ENCODE data around the gene NCOA3. TPM values are rescaled to one million over a fixed set of nuclear protein-coding genes. Genes with fewer than 3 reads are reported as not detected.

The NCOA3 gene
- total RNA-seq, 2 experiments from 2014 or later = 59.9 to 65.4 TPM

GRCh38 chr20:47603260-47603659 is 101.6 kb downstream of the NCOA3 start:
- CTCF ChIA-PET = no interaction called here
- Mint-ChIP-seq H3K4me3 (peak overlapping the region; percentile 34), H3K27ac (peak overlapping the region; percentile 63)

GRCh38 chr20:47605673-47606413 is 104.2 kb downstream of the NCOA3 start:
- Histone ChIP-seq H3K4me1 (ENCODE audit: insufficient read depth, low read length) (peaks cover 36% of the 10 kb centered on the region), H3K36me3 (ENCODE audit: insufficient read depth, low read length) (peaks cover 4% of the 10 kb centered on the region), H3K27ac (ENCODE audit: low read depth in 1 of 2, low read length in 2 of 2) (no peak overlapping the region), H3K9me3 (ENCODE audit: control insufficient read depth in 1 of 2, insufficient read depth in 1 of 2, low read length in 2 of 2) (no peaks in the 10 kb centered on the region), H3K4me3 (ENCODE audit: low read length) (no peak overlapping the region), H3K27me3 (ENCODE audit: control insufficient read depth in 1 of 2, insufficient read depth in 2 of 2, low read length in 2 of 2) (no peaks in the 10 kb centered on the region)
- H3K4me3 Mint-ChIP-seq = no peak overlapping the region
- POLR2A ChIA-PET = interaction anchor here (0.7 kb wide), 1 partner anchor 15 kb away, joined by 3 read pairs; no protein-coding TSS in a partner anchor
- no peaks in the 10 kb centered on the region for H3K9me3 Mint-ChIP-seq
- no peak for DNase-seq
- intact Hi-C loops (cut with DNase I, micrococcal nuclease) = loop anchor here in 1 of 2 experiments (5.0 kb wide), 1 partner anchor 104 kb away; the partner anchor contains the start of gene NCOA3
- peaks cover 80% of the 10 kb centered on the region for H3K4me1 Mint-ChIP-seq (ENCODE audit: low read depth)
- no peak for TF ChIP-seq CTCF (IDR thresholded peaks at IDR 0.05)
- peak overlapping the region; percentile 45 for H3K27ac Mint-ChIP-seq
- CTCF ChIA-PET = no interaction called here
- peaks cover 11% of the 10 kb centered on the region for H3K36me3 Mint-ChIP-seq (ENCODE audit: low read depth)
- no peaks in the 10 kb centered on the region for H3K27me3 Mint-ChIP-seq
- no peak for ATAC-seq (ENCODE audit: poor library complexity)

More at GRCh38 chr20:47603260-47603659, 101.6 kb downstream of the NCOA3 start:
- Histone ChIP-seq H3K27ac (ENCODE audit: low read depth in 1 of 2, low read length in 2 of 2) (no peak overlapping the region), H3K9me3 (ENCODE audit: control insufficient read depth in 1 of 2, insufficient read depth in 1 of 2, low read length in 2 of 2) (no peaks in the 10 kb centered on the region), H3K27me3 (ENCODE audit: control insufficient read depth in 1 of 2, insufficient read depth in 2 of 2, low read length in 2 of 2) (no peaks in the 10 kb centered on the region), H3K4me1 (ENCODE audit: insufficient read depth, low read length) (peaks cover 27% of the 10 kb centered on the region), H3K4me3 (ENCODE audit: low read length) (no peak overlapping the region), H3K36me3 (ENCODE audit: insufficient read depth, low read length) (peaks cover 4% of the 10 kb centered on the region)
- DNase-seq (no peak), ATAC-seq (ENCODE audit: poor library complexity) (no peak)
- intact Hi-C loops (cut with DNase I, micrococcal nuclease) = no loop called here
- H3K36me3 Mint-ChIP-seq (ENCODE audit: low read depth) = peaks cover 16% of the 10 kb centered on the region
- TF ChIP-seq CTCF (IDR thresholded peaks at IDR 0.05) = no peak
- H3K9me3 Mint-ChIP-seq = no peaks in the 10 kb centered on the region
- H3K4me1 Mint-ChIP-seq (ENCODE audit: low read depth) = peaks cover 75% of the 10 kb centered on the region
- H3K27me3 Mint-ChIP-seq = no peaks in the 10 kb centered on the region
- POLR2A ChIA-PET = no interaction called here

- no peak overlapping the region for H3K27ac ChIP-seq (ENCODE audit: low read depth in 1 of 2, low read length in 2 of 2)
- H3K27me3 Mint-ChIP-seq = no peaks in the 10 kb centered on the region
- POLR2A ChIA-PET = no interaction called here
- CTCF ChIA-PET = no interaction called here
- H3K27ac Mint-ChIP-seq = peak overlapping the region; percentile 45
- H3K9me3 Mint-ChIP-seq = no peaks in the 10 kb centered on the region
- no peak overlapping the region for H3K4me3 ChIP-seq (ENCODE audit: low read length)
- no peak for TF ChIP-seq CTCF (IDR thresholded peaks at IDR 0.05)
- intact Hi-C loops (cut with DNase I, micrococcal nuclease) = loop anchor here in 1 of 2 experiments (5.0 kb wide), 1 partner anchor 104 kb away; the partner anchor contains the start of gene NCOA3
- no peak for ATAC-seq (ENCODE audit: poor library complexity)
- no peak for DNase-seq
- no peak overlapping the region for H3K4me3 Mint-ChIP-seq
- peaks cover 37% of the 10 kb centered on the region for H3K4me1 ChIP-seq (ENCODE audit: insufficient read depth, low read length)
- peaks cover 84% of the 10 kb centered on the region for H3K4me1 Mint-ChIP-seq (ENCODE audit: low read depth)
- H3K27me3 ChIP-seq (ENCODE audit: control insufficient read depth in 1 of 2, insufficient read depth in 2 of 2, low read length in 2 of 2) = no peaks in the 10 kb centered on the region
- H3K36me3 ChIP-seq (ENCODE audit: insufficient read depth, low read length) = peaks cover 4% of the 10 kb centered on the region
- H3K36me3 Mint-ChIP-seq (ENCODE audit: low read depth) = peaks cover 11% of the 10 kb centered on the region
- H3K9me3 ChIP-seq (ENCODE audit: control insufficient read depth in 1 of 2, insufficient read depth in 1 of 2, low read length in 2 of 2) = no peaks in the 10 kb centered on the region
Measured at GRCh38 chr20:47606414-47606982, 104.8 kb downstream of the NCOA3 start.

Measured in CD4-positive, alpha-beta T cell (primary cell).